Measurements from ENCODE around the gene GPR141. TPM values are rescaled to one million over a fixed set of nuclear protein-coding genes. Genes with fewer than 3 reads are reported as not detected.

The GPR141 gene, protein sequence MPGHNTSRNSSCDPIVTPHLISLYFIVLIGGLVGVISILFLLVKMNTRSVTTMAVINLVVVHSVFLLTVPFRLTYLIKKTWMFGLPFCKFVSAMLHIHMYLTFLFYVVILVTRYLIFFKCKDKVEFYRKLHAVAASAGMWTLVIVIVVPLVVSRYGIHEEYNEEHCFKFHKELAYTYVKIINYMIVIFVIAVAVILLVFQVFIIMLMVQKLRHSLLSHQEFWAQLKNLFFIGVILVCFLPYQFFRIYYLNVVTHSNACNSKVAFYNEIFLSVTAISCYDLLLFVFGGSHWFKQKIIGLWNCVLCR
- 0.81 TPM for total RNA-seq

DNA sequence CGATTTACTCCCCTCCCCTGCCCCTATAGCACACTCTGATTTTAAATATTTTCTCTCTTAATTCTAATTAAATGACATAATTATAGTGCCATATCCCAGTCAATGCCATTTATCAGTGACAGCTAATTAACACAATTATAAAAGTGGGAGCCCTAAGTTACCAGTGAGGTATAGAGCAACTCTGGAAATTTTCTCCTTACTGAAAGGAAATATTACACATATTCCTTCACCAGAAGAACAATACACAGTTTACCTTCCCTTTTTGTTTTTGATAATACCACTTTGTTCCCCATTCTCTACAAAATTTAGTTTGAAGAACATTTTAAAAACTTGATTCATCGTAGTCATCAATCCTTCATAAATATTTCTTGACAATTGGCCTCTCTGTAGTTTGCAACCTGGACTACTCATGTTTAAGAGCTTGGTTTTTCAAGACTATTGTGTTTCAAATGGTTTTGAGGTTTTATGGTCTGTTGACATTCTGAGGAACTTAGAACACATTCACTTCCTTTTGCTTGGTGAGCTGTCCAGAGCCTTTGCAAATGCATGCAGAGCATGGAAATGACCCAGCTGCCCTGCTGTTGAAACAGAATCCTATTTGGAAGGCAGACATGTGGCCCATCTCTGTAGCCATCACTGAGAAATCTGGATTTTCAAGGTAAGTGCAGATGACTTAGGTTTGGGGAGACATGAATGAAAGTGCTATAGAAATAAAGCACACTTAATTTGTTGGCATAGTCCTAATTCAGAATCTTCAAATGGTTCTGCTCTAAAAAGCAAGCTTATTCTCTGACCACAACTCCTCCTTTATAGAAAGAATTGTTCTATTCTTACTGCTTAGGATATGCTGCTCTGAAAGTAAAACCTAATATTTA lies at the start of gene GPR141:
TSS of gene GPR141 (plus strand) at position 521 of the 875 bp plus-strand sequence. CDS start 56,628 bp downstream, outside the sequence.
- DNase-seq (ENCODE audit: low spot score), result no peak

DNA sequence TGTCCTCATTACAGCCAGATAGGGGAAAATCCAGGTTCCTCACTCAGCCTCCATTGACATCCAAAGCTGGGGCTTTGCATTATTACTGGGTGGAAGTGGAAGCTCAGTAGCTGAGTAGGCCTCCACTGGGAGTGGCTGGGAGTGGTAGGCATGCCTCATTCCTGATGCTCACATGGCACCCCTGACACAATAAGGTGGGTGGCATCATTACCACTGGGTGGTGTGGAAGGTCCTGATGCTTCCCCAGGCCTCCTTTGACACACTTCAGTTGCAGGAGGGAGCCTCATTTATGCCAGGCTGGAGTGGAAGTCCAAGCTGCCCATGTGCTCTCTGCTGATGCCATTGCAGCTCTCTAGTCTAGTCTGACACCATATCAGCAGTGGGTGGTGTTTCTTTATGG lies 48.2 kb upstream of the GPR141 start:
- no peak for DNase-seq (ENCODE audit: low spot score)

DNA sequence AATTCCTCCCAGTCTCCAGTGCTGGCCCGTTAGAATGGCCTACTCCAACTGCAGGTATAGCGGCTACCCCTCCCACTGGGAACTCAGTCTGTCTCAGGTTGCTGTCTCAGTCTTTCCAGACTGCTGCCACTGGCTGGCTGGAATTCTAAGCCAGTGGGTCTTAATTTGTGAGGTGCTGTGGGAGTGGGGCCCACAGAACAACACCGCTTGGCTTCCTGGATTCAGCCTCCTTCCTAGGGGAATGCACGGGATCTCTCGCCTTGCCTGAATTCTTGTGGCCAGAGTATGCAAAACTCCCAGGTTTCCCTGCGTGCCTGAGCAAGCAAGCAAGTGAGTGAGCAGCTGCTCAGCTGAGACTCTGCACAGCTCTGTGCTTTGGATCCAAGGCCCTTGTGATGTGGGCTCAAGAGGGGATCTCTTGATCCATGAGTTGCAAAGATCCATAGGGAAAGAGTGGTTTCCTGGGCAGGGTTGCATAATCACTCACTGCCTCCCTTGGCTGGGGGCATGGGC lies 41.5 kb upstream of the GPR141 start:
- no peak for DNase-seq (ENCODE audit: low spot score)

DNA sequence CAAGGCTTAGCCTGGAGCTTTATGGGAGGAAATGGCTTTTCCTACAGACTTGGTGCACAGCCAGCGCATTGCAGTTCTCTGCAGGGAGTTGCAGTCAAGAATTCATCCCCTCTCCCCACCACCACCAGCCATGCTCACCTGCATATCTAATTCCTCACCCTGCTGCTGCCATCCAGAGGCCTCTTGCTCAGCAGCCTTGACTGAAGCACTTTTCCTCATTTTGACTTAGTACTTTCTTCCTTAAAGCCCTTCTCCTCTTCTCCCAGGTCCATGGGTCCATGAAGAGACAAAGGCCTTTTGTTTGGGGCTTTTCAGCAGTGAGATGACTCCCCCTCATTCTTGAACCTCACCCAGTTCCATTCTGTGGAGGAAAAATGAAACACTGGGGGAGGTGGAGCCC lies 39.7 kb upstream of the GPR141 start:
- no peak for DNase-seq (ENCODE audit: low spot score)

DNA sequence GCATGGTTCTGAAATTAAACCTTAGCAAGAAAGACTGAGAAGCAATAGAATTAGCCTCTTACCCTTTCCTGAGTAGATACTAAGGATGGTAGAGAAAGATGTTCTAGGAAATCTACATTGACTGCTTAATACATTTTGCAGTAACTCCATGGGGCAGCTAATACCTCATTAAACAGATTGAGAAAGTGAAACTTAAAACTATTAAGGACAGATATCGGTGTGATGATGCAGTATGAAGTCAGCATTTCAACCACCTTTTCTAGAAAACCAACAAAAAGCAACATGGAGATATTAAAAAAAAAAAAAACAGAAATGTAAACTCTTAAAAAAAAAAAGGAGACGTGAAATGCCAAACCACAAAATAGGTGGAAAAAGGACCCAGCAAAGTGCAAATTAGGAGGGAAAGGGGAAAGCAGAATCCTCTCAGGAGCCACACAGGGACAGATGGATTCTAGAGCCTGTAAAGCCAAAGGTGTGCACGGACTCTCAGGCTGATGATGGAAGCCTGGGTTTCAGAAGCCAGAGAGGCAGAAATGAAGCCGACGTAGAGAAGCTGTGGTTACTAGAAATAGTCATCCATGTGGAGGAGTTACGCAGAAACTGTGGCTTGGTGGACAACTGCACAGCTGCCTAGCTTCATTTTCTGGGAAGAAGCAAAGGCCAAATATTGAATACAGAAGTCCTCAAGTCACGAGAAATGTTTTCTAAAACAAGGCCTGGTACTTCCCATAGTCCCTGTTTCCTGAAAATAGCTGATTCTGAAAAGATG lies 38.1 kb upstream of the GPR141 start:
- DNase-seq (ENCODE audit: low spot score), result no peak

DNA sequence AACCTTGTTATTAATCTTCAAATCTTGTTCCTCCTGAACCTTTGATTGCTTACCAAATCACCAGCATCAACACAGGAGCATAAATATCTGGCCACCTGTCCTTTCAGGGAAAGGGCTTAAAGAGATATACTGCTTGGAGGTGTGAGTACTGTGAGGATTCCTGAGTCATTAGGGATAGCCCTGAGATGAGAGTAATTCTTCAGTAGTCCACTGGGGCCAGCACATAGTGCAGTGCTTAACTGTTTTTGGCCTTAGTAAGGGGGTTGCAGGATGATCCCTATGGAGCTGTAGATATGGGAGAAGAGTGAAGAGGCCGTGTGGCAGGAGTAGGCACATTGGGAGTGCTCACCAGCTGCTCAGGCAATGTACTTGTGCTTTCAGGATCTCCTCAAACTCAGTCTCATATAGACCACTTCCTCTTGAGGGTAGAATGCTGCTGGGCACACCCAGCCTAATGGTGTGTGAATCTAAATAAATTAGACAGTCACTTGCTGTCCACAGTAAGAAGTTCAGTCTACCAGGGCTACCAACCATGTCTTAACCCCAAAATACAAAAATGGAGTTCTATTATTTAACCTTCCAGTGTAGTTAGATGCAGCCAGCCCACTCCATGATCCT lies 26.5 kb upstream of the GPR141 start:
- DNase-seq (ENCODE audit: low spot score), result no peak

DNA sequence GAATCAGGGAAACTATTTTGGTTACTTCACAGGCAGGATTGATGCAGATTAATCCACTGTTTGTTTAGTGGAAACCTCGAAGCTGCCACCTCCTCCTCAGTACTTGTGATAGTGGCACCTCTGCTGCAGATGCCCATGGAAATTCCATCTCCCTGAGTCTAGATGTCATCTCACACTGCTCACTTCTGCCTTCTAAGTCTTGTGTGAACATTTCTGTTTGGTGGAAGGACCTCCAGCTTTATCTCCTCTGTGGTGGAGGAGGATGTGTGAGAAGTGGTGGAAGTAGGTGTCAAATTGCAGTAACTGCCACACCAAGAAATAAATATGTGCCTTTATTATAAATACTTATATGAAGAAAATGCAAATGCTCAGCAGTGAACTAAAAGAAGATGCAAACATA lies 25.8 kb upstream of the GPR141 start:
- DNase-seq (ENCODE audit: low spot score), result no peak

DNA sequence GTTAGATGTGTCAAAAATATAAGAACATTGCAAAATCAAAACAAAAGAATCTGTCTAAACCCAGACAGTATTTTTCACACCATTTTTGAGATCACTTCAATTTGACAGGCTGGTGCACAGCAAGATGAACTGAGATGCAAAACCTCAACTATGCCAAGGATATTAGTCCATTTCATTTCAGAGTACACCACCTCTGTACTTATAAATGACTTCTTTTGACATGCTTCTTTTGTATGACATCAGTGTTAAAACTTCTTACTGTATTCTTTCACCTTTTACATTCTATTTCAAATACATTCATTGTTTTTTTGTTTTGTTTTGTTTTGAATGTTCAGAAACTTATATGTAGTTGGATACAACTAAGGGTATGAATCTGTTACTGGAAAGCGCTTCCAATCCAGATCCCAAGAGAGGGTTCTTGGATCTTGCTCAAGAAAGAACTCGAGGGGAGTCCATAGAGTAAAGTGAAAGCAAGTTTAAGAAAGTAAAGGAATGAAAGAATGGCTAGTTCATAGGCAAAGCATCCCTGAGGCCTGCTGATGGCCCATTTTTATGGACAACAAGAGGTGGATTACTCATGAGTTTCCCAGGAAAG lies 23.5 kb upstream of the GPR141 start:
- DNase-seq (ENCODE audit: low spot score), result no peak

DNA sequence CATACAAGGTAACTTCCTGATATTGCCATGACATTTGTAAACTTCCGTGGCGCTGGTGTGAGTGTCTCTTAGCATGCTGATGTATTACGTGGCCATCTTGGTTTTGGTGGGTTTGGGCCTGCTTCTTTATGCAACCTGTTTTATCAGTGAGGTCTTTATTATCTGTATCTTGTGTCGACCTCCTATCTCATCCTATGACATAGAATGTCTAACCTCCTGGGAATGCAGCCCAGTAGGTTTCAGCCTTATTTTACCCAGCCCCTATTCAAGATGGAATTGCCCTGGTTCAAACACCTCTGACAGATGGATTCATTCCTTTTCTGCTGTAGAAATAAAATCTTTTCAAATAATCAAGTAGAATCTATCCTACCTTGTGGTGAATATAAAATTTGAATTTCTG lies 23.0 kb upstream of the GPR141 start:
- no peak for DNase-seq (ENCODE audit: low spot score)

DNA sequence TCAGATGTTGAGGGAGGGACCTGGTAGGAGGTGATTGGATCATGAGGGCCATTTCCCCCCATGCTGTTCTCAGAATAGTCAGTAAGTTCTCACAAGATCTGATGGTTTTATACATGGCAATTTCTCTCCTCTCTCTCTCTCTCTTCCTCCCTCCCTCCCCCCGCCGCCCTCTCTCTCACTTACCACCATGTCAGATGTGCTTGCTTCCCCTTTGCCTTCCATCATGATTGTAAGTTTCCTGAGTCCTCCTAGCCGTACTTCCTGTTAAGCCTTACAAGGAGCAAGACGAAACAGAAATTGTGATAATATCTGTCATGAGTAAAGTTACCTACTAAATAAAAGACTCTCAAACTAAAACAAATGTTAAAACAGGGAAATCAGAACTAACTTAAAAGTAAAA lies 19.9 kb upstream of the GPR141 start:
- DNase-seq (ENCODE audit: low spot score), result no peak

DNA sequence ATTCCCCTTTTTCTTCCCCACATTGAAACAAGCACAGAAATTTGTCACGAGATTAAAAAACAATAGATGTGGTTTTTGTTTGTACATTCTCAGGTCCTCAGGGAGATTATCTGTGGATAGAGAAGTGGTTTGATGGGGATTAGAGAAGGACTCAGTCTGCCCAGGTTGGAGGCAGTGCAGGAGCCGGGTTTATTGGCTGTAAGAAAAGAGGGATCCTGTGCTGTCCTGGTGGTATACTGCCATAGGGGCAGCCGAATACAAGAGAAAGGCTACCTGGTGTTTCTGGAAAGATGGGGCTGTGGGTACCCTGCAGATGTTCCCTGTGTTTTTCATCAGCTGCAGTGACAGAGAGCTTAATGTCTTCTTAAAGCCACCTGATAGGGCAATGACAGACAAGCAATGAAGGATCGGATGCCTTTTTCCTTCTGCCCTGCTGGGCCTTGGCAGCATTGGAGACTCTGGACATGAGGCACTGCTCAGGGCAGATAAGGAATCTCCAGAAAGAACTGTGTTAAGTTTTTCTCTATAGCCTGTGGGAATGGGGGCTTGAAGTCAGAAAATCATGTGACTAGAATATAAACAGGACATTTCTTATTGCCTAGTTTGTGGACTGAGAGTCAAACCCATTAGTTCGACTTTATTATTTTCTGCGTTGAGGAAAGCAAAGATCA lies 18.1 kb upstream of the GPR141 start:
- no peak for DNase-seq (ENCODE audit: low spot score)

DNA sequence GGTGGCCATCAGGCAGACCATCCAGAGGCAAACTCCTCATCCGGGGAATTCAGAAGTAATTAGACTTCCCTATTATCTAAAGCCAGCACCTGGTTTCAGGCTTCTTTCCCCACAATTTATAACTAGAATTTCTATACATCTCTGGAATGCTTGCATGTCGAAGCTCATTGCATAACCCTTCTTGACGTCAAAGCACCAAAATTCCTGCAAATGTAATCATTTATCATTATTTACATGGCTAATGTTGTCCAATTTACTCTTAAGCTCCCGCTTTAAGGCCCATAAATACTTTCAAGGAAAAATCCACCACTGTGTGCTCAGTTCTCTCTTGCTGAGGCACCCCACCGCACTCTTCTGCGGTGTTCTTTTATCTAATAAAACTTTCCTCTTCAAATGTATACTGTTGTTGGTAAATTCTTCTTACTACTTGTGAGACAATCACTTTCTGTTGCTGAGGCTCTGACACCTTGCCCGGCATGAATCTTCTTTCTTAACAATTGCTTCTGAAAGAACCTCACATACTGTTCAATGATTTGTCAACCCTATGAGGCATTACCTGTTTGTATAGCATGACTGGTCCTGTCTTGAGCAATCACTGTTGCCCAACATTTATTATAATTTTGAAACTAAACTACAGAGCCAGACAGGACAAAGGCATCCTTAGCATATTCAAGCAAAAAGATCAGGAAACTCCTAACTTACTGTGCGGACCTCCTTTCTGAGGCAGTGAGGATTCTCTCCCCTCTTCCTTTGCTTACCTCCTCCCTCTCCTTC lies 17.4 kb upstream of the GPR141 start:
- DNase-seq (ENCODE audit: low spot score), result no peak

DNA sequence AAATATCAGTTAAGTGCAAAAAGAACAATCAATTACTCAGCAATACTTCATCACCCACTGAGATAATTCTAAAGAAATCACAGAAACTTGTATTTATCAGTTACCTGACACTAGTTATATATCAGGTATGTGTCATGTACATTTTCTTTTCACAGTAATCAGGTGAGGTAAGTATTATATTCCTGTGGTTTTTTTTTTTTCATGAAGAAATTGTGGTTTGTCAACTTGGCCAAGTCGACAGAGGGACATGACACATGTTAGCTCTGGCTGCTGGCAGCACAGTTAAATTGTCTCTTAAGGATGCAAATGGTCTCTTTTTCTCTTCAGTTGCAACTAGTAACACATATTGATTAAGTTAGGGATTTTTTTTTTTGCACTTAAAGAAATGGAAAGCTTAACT lies 13.7 kb upstream of the GPR141 start:
- DNase-seq (ENCODE audit: low spot score), result no peak

DNA sequence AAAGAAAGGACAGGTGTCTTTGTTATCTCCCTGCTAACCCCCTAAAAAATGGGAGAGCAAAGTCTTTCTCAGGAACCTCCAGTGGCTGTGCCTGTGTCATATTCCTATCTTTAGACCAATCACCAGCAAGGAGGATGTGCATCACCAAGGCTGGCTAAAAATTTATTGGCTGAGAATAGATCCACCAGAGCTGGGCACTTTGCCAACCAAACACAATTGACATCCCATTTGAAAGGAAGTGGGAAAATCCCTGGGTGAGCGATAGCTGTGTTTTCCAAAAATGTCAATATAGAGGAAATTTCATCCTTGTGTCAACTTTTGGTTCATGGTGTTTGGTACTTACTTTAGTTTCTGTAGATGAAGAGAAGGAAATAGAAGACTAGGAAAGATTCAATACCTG lies 13.1 kb upstream of the GPR141 start:
- no peak for DNase-seq (ENCODE audit: low spot score)

DNA sequence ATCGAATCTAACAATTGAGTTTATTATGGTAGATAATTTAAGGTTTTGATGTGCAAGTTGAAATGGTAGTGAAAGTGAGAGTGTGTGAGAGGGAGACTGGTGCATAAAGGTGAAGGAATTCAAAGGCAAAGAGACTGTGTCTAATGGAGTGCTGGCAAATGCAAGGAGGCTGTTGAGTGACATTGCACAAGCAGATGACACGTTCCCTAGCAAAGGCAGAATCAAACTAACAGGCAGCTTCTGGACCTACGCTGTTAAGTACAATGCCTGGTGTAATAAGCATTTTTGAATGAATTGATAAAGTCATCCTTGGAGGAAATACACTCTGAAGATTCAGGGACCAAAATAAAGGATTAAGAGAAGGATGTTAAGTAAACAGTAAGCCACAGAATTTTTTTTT lies 11.7 kb upstream of the GPR141 start:
- no peak for DNase-seq (ENCODE audit: low spot score)

DNA sequence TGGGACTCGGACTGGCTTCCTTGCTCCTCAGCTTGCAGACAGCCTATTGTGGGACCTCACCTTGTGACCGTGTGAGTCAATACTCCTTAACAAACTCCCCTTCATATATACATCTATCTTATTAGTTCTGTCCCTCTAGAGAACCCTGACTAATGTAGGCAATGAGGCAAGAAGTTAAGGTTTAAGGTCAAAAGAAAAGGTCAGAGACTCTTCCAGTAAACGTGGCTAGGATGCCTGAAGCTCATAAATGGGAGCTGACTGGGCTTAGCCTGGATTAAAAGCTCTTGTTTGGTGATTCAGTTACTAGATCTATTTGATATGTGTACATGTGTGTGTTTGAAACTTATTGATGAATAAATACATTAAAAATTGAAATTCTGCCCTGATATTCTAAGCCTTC lies 10.6 kb upstream of the GPR141 start:
- no peak for DNase-seq (ENCODE audit: low spot score)

DNA sequence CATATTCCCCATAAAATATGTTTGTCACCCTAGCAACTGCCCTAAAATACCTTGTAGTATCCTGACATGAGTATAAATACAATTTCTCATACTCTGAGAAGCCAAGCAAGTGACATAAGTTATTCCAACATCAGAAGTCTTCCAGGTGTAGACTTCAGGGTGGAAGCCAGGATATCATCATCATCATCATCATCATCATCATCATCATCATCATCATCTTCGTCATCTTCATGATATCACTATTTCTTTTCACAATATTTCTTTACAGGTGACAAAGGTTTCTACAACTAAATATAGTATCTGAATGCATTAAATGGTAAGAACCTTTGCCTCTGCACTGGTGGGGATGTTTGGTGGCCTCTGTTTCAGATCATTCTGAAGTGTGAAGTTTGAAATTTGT lies 10.0 kb upstream of the GPR141 start:
- DNase-seq (ENCODE audit: low spot score), result no peak

DNA sequence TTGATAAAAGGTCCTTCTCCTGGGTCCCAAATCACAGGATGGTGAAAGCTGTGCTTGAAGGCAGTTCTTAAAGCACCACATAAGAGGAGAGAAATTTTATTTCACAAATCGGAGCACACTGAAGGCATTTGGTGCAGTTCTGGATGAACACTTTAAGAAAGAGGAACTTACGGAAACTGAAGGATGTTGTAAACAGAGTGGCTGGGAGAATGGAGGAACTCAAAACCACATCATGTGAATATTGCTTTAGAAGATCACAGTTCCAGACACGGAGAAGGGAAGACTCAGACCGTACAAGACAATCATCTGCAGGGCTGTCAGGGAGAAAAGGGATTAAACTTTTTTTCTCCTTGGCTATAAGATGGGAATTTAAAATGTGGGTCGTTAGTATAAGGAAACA lies 9.0 kb upstream of the GPR141 start:
- DNase-seq (ENCODE audit: low spot score), result no peak

DNA sequence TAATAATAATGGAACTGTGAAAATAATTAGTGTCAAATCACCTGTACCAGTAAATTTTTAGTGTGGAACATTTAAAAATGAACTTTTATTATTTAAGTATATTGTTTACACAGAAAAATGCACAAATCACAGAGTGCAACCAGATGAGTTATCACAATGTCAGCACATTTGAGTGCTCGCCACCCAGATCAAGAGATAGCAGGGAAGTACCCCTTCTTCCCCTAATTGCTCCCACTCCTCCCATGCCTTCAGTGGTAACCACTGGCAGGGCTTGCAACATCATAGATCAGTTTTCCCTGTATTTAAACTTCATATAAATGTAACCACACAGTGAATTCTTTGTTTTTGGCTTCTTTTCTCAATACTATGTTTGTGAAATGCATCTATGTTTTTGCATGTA lies 7.8 kb upstream of the GPR141 start:
- no peak for DNase-seq (ENCODE audit: low spot score)

DNA sequence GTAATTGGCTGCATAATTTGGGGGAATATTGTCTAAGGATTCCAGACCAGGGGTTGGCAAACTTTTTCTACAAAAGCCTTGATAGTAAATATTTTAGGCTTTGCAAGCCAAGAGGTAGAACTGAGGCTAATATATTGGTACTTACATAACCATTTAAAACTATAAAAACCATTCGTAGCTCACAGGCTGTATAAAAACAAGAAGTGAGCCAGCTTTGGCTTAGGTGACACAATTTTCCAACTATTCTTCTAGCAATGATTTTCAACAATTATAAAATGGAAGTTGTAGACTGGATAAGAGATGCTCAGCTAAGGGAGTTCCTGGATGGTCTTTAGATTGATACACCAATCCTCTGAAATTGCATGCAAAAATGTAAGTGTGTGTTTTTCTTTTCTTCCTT lies 1.4 kb downstream of the GPR141 start:
- DNase-seq (ENCODE audit: low spot score), result no peak
